ENCODE measurements around the gene ARHGAP15.

Gene ARHGAP15

DNA sequence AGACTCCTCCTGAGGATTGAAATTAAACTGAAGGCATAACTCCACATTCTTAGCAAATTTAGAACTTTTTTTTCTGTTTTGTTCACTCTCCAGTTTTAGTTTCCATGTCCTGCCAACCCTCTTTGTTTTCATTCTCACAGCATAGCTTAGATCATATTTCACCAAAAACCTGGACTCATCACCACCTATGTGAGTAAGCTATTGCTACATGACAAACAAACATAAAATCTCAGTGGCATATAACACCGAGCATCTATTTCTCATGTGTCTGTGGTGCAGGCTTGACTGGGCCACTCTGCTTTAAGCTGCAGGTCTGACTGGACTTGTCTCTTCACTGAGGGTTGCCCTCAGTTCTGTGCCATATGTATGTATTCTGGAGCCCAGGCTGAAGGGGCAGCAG lies 385.2 kb downstream of the ARHGAP15 start:
- no peak overlapping the region for H3K27ac ChIP-seq
- TF ChIP-seq, protein P1, sequence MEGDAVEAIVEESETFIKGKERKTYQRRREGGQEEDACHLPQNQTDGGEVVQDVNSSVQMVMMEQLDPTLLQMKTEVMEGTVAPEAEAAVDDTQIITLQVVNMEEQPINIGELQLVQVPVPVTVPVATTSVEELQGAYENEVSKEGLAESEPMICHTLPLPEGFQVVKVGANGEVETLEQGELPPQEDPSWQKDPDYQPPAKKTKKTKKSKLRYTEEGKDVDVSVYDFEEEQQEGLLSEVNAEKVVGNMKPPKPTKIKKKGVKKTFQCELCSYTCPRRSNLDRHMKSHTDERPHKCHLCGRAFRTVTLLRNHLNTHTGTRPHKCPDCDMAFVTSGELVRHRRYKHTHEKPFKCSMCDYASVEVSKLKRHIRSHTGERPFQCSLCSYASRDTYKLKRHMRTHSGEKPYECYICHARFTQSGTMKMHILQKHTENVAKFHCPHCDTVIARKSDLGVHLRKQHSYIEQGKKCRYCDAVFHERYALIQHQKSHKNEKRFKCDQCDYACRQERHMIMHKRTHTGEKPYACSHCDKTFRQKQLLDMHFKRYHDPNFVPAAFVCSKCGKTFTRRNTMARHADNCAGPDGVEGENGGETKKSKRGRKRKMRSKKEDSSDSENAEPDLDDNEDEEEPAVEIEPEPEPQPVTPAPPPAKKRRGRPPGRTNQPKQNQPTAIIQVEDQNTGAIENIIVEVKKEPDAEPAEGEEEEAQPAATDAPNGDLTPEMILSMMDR (conservative IDR thresholded peaks at IDR 0.05): no peak

DNA sequence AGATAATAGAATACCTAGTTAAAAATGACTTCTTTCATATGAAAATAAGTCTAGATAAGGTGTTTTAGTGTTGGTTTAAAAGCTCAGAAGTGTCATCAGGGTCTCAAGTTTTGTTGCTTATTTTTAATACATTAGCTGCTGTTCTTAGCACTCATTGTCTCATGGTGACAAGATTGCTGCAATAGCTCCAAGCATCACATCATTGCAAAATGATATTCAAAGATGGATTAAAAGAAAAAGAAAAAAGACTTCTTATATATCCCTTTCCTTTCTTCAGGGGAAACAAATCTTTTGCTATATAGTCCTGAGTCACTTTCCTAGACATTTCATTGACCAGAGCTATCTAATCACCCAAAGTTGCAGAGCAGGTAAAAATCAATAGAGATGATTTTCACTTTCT lies 386.1 kb downstream of the ARHGAP15 start:
- H3K27ac ChIP-seq: no peak overlapping the region
- TF ChIP-seq, protein P1 (conservative IDR thresholded peaks at IDR 0.05): no peak

DNA sequence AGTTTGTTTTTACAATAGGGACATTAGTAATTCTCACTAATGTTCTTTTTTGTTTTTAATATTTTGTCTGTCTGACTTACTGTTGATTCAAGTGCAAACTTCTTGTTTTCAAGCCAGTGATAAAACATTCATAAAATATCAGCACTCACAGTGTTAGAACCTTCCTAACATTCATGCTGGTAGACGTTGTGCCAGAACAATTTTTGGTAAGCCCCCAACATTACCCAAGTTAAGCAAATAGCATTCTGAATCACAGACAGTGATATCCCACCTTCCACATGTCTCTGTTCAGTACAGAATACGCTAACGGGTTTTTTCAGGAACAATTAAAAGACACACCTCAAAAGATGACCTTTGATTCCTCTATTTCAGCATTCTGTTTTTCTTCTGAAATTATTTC lies 390.3 kb downstream of the ARHGAP15 start:
- no peak overlapping the region for H3K27ac ChIP-seq
- TF ChIP-seq, protein P1 (conservative IDR thresholded peaks at IDR 0.05): no peak

DNA sequence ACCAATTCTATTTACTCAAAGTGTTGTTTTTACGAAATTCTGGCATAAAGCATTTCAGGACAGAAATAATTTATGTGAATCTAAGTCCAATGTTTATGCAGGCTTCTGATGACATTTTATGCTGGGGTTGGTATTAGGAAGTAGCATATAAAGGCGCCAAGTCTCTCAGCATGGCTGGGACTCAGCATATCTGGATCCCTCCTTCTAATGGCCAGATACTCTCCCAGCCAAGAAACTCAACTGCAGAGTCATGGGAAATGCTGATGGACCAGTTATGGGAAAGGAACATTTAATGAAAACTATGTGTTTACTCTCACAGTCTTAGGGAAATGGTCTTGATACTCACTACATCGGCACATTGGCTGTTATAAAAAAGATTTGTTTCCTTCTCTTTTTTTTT lies 392.2 kb downstream of the ARHGAP15 start:
- H3K27ac ChIP-seq: no peak overlapping the region

DNA sequence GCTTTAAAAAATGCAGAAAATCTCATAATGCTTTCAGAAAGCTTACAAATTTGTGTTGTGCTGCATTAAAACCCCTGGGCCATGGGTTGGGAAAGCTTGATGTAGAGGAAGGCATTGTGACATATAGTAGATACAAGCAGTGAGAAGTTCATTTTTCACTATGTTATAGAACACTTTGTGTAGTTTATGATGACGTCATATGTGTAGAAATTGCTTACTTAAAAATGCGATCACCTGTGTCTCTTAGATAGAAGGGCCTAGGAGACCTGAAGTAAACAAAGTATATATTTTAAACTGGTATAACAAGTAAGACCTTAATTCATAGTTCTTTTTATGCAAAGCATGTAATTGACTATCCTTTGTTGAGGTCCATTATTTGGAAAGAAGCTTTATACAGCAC lies 393.5 kb downstream of the ARHGAP15 start:
- TF ChIP-seq, protein P1 (conservative IDR thresholded peaks at IDR 0.05): no peak
- H3K27ac ChIP-seq: no peak overlapping the region

More for the DNA sequence above, 392.2 kb downstream of the ARHGAP15 start:
- TF ChIP-seq, protein P1 (conservative IDR thresholded peaks at IDR 0.05): no peak

DNA sequence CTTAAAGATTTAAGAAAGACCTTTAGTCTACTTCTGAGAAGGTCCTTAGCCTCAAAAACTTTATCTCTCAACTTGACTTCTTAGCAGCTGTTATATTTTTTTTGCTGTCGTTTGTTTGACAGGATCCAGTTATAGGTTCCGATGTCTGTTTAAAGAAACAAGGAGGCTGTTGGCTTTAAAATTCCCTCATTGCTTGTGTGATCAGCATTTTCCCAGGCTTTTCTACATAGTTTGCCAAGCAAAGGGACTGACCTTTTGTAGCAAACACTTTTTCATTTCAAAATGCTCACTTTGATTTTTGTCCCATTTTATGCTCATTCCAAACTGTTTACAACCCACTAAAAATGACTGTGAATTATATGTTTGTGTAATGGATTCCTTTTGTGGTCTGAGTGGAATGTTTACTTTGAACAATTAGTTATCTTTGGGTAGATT lies 394.9 kb downstream of the ARHGAP15 start:
- TF ChIP-seq, protein P1 (conservative IDR thresholded peaks at IDR 0.05): no peak
- H3K27ac ChIP-seq: no peak overlapping the region

DNA sequence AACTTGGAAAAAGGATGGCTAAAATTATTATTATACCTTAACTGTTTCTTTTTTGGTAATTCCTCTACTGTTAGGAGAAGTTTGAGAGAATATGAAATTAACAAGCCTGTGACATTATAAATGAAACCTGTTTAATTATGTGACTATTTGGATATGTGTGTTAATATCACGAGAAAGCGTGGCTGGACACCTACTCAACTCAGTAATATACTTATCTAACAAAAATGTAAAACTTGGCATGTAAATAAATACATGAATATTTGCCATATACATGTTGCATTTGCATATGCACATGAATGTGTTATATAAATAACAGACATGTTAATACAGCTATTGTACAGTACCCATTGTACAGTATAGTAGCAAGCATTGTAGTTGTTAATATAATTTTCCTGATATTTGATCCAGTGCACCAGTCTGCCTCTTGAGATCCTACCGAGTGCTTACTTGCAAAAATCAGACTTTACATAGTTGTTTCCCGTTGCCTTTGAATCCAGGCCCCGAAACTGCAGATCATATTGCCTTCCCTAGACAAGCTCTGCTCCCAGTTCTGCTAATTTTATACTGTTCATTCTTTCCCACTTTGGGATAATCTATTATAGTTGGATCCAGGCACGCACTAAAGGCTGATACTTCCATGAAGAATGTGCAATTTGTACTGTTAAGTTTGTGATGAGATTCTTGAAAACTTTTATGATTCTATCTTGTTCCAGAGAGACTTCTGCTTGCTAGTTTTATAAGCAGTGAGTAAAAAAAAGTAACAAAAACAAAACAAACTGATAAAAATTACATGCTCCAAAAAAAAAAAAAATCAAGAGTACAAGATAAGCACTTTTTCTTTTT lies 395.6 kb downstream of the ARHGAP15 start:
- H3K27ac ChIP-seq: no peak overlapping the region
- TF ChIP-seq, protein P1 (conservative IDR thresholded peaks at IDR 0.05): no peak
